Stimulated activated CD8-positive, alpha-beta memory T cell treated with anti-CD3 and anti-CD28 coated beads, Interleukin-4, amount 100 ng/mL, for 1 hour (primary cell): ENCODE data around the gene MDC1.

Source experiments
- DNase-seq, 2 donors: peaks; one replicate each; pipeline ENCODE4 v3.0.0-alpha.2; 2020; ENCODE audit warnings: low read depth in 2 of 2, low spot score in 1 of 2

The MDC1 gene

GRCh38 chr6:30705620-30706019, 11.5 kb downstream of the MDC1 start:
- no peak for DNase-seq

GRCh38 chr6:30703821-30704220, 13.3 kb downstream of the MDC1 start:
- no peak for DNase-seq

- DNase-seq = no peak
These were observed 14.1 kb downstream of the MDC1 start for GRCh38 chr6:30703011-30703410.

GRCh38 chr6:30700340-30700739, 16.7 kb downstream of the MDC1 start:
- no peak for DNase-seq

GRCh38 chr6:30696432-30696831, 20.6 kb downstream of the MDC1 start:
- DNase-seq = no peak

- no peak for DNase-seq
These were observed 25.8 kb downstream of the MDC1 start for GRCh38 chr6:30691208-30691847.

GRCh38 chr6:30690403-30691207, 26.5 kb downstream of the MDC1 start, which contains the start of gene NRM:
Gene NRM, minus strand, starts transcription at chr6:30690984. Its CDS starts 10 bp downstream, at chr6:30690974.
- peak in 1 of 2 donors; percentile 48 for DNase-seq

GRCh38 chr6:30689985-30690384, 27.1 kb downstream of the MDC1 start:
- no peak for DNase-seq

GRCh38 chr6:30689022-30689865, 27.8 kb downstream of the MDC1 start:
- no peak for DNase-seq

- no peak for DNase-seq
These were observed 28.5 kb downstream of the MDC1 start for GRCh38 chr6:30688569-30688968.

- DNase-seq = no peak
These were observed 29.2 kb downstream of the MDC1 start for GRCh38 chr6:30687659-30688431.

- peak in 1 of 2 donors; percentile 53 for DNase-seq
These were observed 30.0 kb downstream of the MDC1 start for GRCh38 chr6:30686908-30687658.

- DNase-seq = peak in 1 of 2 donors; percentile 70
These were observed 30.8 kb downstream of the MDC1 start, which contains the start of gene PPP1R18 for GRCh38 chr6:30686009-30686907. Gene PPP1R18, minus strand, starts transcription at chr6:30686645. Its CDS starts 627 bp downstream, at chr6:30686018.

- no peak for DNase-seq
These were observed 31.7 kb downstream of the MDC1 start for GRCh38 chr6:30685157-30686008.

- peak in 1 of 2 donors; percentile 31 for DNase-seq
These were observed 32.5 kb downstream of the MDC1 start for GRCh38 chr6:30684386-30685156.

- DNase-seq = no peak
These were observed 33.1 kb downstream of the MDC1 start for GRCh38 chr6:30683980-30684338.
